Astrocyte of the hippocampus (primary cell): ENCODE measurements around the gene GNRH2.
"Not testable (repeated sequence)": the region's sequence is repeated elsewhere in the genome, so short reads cannot be mapped to it uniquely, and the experiment has no call there.

Experiments
- DNase-seq: peaks from one replicate; pipeline ENCODE4 v3.0.0; 2011; ENCODE audit warnings: low read depth, low spot score

The GNRH2 gene

GRCh38 chr20:3043322-3043721 lies at the start of gene GNRH2:
TSS of gene GNRH2 (plus strand) at chr20:3043622. CDS start at chr20:3044415, 793 bp downstream.
- no peak for DNase-seq

- DNase-seq = no peak
These were observed 47.6 kb upstream of the GNRH2 start for GRCh38 chr20:2995796-2996195.

- no peak for DNase-seq
These were observed 44.7 kb upstream of the GNRH2 start for GRCh38 chr20:2998728-2999127.

GRCh38 chr20:3000852-3001523 lies 42.4 kb upstream of the GNRH2 start:
- DNase-seq = peak; percentile 78

- DNase-seq = no peak
These were observed 40.0 kb upstream of the GNRH2 start for GRCh38 chr20:3003416-3003815.

GRCh38 chr20:3010985-3011723 lies 32.3 kb upstream of the GNRH2 start:
- DNase-seq = peak; percentile 86

- DNase-seq = no peak
These were observed 31.7 kb upstream of the GNRH2 start for GRCh38 chr20:3011752-3012151.

GRCh38 chr20:3013771-3014170 lies 29.7 kb upstream of the GNRH2 start:
- no peak for DNase-seq

- DNase-seq = no peak
These were observed 29.2 kb upstream of the GNRH2 start for GRCh38 chr20:3014179-3014578.

- DNase-seq = no peak
These were observed 28.8 kb upstream of the GNRH2 start for GRCh38 chr20:3014662-3015061.

- DNase-seq = not testable (repeated sequence)
These were observed 28.1 kb upstream of the GNRH2 start for GRCh38 chr20:3015302-3015701.

- DNase-seq = no peak
These were observed 22.1 kb upstream of the GNRH2 start for GRCh38 chr20:3021327-3021726.

GRCh38 chr20:3021777-3022176 lies 21.6 kb upstream of the GNRH2 start:
- DNase-seq = no peak

GRCh38 chr20:3022559-3023490 lies 20.6 kb upstream of the GNRH2 start:
- not testable (repeated sequence) for DNase-seq

GRCh38 chr20:3027987-3028386 lies 15.4 kb upstream of the GNRH2 start:
- DNase-seq = no peak

- no peak for DNase-seq
These were observed 11.8 kb upstream of the GNRH2 start for GRCh38 chr20:3031524-3032147.

- DNase-seq = no peak
These were observed 10.8 kb upstream of the GNRH2 start for GRCh38 chr20:3032624-3033023.

GRCh38 chr20:3037654-3038053 lies 5.8 kb upstream of the GNRH2 start:
- DNase-seq = no peak

GRCh38 chr20:3038454-3038853 lies 5.0 kb upstream of the GNRH2 start:
- DNase-seq = no peak

GRCh38 chr20:3039426-3039825 lies 4.0 kb upstream of the GNRH2 start:
- DNase-seq = no peak

- no peak for DNase-seq
These were observed 3.3 kb upstream of the GNRH2 start for GRCh38 chr20:3040086-3040485.
